Gastroesophageal sphincter (tissue), 4 donors: ENCODE results near the gene NUDT8. TPM values are rescaled to one million over a fixed set of nuclear protein-coding genes. Genes with fewer than 3 reads are reported as not detected.

Experiments
- ATAC-seq: fragments of 150-250 bp; one replicate; pipeline ENCODE4 v1.9.1; 2016; ENCODE audit warnings: mild to moderate bottlenecking, moderate library complexity
- H3K27ac ChIP-seq, 4 donors: fragments of 200-600 bp; sonication (generic) in 3 of 4; 1 replicate in 3 of 4; 2 replicates in 1 of 4; pipeline ENCODE4 v1.5.1; 2016 to 2019
- H3K27me3 ChIP-seq: fragments of 200-600 bp; sonication (generic); one replicate; pipeline ENCODE4 v1.5.1; 2019
- H3K36me3 ChIP-seq, 2 donors: fragments of 200-600 bp; sonication (generic); one replicate each; pipeline ENCODE4 v1.5.1; 2019; ENCODE audit warnings: control low read depth in 1 of 2
- H3K4me1 ChIP-seq, 3 donors: fragments of 200-600 bp; sonication (generic); 1 replicate in 2 of 3; 2 replicates in 1 of 3; pipeline ENCODE4 v1.5.1; 2016 to 2019; ENCODE audit warnings: control low read depth in 2 of 3
- H3K4me3 ChIP-seq, 2 donors: fragments of 200-600 bp; sonication (generic); one replicate each; pipeline ENCODE4 v1.5.1; 2019; ENCODE audit warnings: mild to moderate bottlenecking in 1 of 2, moderate library complexity in 1 of 2
- H3K9me3 ChIP-seq, 3 donors: fragments of 200-600 bp; sonication (generic); one replicate each; pipeline ENCODE4 v1.5.1; 2017 to 2019; ENCODE audit warnings: control low read depth in 2 of 3
- EP300 ChIP-seq: sonication (generic); formaldehyde crosslinking; IDR thresholded peaks from one replicate; pipeline ENCODE4 v1.6.1; 2017; ENCODE audit warnings: antibody characterized with exemption, mild to moderate bottlenecking
- POLR2A ChIP-seq, 2 donors: fragments of 450-650 bp; IDR thresholded peaks; one replicate each; pipeline ENCODE4 v1.6.1; 2017; ENCODE audit warnings: antibody characterized with exemption in 2 of 2, mild to moderate bottlenecking in 2 of 2, moderate library complexity in 1 of 2
- POLR2AphosphoS5 ChIP-seq: sonication (generic); formaldehyde crosslinking; IDR thresholded peaks from one replicate; pipeline ENCODE4 v1.6.1; 2017; ENCODE audit warnings: antibody characterized with exemption
- WGBS, 2 donors: methylation state at CpG; one replicate each; pipeline ENCODE4 v1.1.5; 2018; ENCODE audit warnings: low coverage in 1 of 2; 5-methylcytosine and 5-hydroxymethylcytosine counted together
- total RNA-seq, 4 donors: library from RNA; depleted of rRNA; stranded (reverse); fragments of >200 nt; gene quantifications; one replicate each; pipeline ENCODE4 v1.1.0, GENCODE V29; 2016
- TF ChIP-seq, protein P1 (sequence below), 4 experiments: fragments of 200-600 bp in 2 of 4; fragments of 450-650 bp in 2 of 4; sonication (generic) in 1 of 4; IDR thresholded peaks; one replicate each; pipeline ENCODE4 v1.5.1; 2017 to 2019; ENCODE audit warnings: antibody characterized with exemption in 4 of 4, mild to moderate bottlenecking in 2 of 4, moderate library complexity in 2 of 4

Gene NUDT8
- total RNA-seq, 4 donors from 2014 or later, result 2.4 to 18.5 (median 4.6) TPM

DNA sequence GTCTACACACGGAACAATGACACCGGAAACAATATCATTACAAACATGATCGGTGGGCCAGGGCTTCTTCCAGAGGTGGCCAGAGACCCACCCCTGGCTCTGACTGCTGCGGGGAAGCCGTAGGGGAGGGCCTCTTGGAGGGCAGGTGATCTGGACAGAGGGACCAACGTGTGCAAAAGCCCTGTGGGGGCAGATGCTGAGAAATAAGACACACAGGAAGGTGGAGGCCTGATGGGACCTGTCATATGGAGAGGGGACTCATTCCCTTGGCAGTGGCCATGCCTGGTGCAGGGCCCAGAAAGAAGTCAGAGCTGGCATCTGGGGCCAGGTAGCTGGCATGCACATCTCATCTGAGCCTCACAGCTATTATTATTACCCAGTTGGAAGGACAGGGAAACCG, 43.6 kb upstream of the NUDT8 start:
- TF ChIP-seq POLR2A (IDR thresholded peaks at IDR 0.05) (no peak), POLR2AphosphoS5 (no peak), EP300 (no peak)
- TF ChIP-seq, protein P1, sequence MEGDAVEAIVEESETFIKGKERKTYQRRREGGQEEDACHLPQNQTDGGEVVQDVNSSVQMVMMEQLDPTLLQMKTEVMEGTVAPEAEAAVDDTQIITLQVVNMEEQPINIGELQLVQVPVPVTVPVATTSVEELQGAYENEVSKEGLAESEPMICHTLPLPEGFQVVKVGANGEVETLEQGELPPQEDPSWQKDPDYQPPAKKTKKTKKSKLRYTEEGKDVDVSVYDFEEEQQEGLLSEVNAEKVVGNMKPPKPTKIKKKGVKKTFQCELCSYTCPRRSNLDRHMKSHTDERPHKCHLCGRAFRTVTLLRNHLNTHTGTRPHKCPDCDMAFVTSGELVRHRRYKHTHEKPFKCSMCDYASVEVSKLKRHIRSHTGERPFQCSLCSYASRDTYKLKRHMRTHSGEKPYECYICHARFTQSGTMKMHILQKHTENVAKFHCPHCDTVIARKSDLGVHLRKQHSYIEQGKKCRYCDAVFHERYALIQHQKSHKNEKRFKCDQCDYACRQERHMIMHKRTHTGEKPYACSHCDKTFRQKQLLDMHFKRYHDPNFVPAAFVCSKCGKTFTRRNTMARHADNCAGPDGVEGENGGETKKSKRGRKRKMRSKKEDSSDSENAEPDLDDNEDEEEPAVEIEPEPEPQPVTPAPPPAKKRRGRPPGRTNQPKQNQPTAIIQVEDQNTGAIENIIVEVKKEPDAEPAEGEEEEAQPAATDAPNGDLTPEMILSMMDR (IDR thresholded peaks at IDR 0.05), result no peak
- peaks cover 0 to 15% (median 0%) of the 10 kb centered on the region in 3 donors for H3K9me3 ChIP-seq
- ATAC-seq, result no peak
- no peak overlapping the region for H3K4me3 ChIP-seq
- H3K36me3 ChIP-seq, result no peaks in the 10 kb centered on the region
- H3K27ac ChIP-seq, result no peak overlapping the region
- peaks cover 51% of the 10 kb centered on the region for H3K27me3 ChIP-seq
- H3K4me1 ChIP-seq, result no peaks in the 10 kb centered on the region
- 86 to 100% methylated on average over 1 to 5 of the region's 7 CpGs for WGBS, 2 donors

DNA sequence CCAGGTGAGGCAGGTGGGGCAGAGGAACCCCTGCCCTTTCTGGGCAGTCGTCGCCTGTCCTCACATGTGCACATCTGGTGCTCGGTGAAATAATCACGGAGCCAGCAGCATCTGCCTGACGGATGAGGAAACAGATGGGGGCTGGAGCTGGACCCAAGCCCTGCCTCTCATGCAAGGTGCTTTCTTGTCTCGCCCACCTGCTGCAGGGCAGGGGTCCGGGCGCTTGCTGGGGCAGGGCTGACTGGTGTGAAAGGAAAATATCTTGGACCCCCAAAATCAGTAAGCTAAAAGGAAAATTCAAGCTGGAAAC, 41.4 kb upstream of the NUDT8 start:
- Histone ChIP-seq H3K36me3 (no peaks in the 10 kb centered on the region), H3K27me3 (peaks cover 53% of the 10 kb centered on the region), H3K4me1 (no peaks in the 10 kb centered on the region), H3K27ac (no peak overlapping the region), H3K4me3 (no peak overlapping the region), H3K9me3 (peaks cover 0 to 7% (median 0%) of the 10 kb centered on the region in 3 donors)
- TF ChIP-seq, protein P1 (IDR thresholded peaks at IDR 0.05), result no peak
- no peak for TF ChIP-seq POLR2A (IDR thresholded peaks at IDR 0.05)
- TF ChIP-seq POLR2AphosphoS5, result no peak
- TF ChIP-seq EP300, result no peak
- 60 to 100% methylated on average over 2 of the region's 8 CpGs for WGBS, 2 donors
- ATAC-seq, result no peak

DNA sequence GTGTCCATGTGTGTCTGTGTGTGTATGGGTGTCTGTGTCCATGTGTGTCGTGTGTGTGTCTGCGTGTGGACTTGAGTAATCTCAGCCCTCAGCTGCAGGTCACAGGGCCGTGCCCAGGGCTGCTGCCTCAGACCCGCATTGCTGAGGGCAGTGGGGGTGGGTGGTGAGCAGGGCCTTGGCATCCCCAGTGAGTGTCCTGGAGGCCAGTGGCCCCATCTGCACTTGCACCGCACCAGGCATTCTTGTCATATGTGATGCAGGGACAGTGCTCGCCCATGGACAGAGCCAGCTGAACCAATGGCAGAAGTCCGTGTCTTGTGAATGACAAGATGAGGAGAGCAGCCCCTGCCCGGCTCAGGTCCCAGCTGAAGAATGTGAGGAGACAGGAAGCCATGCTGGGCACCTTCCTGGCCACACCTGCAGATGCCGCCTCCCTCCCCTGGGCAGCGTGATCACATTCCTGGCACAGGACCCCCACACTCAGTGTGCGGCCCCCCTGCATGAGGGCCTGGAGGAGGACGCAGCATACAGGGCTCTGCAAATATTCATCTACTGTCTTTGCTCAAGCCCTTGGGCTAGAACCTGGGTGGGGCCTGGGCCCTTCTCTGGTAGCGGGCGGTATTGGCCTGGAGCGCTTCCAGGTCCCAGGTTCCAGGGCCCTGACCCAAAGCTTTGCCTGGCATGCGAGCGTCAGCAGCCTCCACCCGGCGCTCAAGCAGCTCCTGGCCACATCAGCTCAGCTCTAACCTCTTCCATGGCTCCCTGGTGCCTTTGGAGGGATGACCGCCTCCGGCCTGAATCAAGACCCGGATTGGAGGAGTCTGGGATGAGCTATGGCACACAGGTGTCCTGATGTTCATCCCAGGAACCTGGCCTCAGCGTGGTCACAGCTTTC, 40.8 kb upstream of the NUDT8 start:
- no peak overlapping the region for H3K27ac ChIP-seq
- peaks cover 48% of the 10 kb centered on the region for H3K27me3 ChIP-seq
- no peaks in the 10 kb centered on the region for H3K4me1 ChIP-seq
- no peak for ATAC-seq
- 81% methylated on average over 3 of the region's 23 CpGs; no CpG with 5 or more reads in 1 of the 2 donors for WGBS, 2 donors
- peaks cover 0 to 1% (median 0%) of the 10 kb centered on the region in 3 donors for H3K9me3 ChIP-seq
- no peak overlapping the region for H3K4me3 ChIP-seq
- no peaks in the 10 kb centered on the region for H3K36me3 ChIP-seq
- TF ChIP-seq, protein P1 (IDR thresholded peaks at IDR 0.05), result no peak
- TF ChIP-seq POLR2A (IDR thresholded peaks at IDR 0.05) (no peak), EP300 (no peak), POLR2AphosphoS5 (no peak)

DNA sequence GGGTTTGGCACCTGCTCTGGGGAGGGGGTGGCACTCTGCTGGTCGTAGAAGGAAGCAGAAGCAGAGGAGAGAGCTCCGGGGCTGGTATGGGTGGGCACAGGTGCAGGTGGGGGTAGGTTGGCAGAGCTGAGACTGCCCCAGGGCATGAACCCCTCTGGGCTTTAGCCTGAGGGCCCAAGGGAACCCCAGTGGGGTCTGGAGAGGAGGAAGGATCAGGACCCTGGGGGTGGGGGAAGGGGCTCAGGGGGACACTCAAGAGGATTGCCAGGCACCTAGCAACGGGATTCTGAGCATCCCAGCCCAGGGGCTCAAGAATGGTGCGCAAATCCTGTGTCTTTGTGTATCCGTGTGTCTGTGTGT, 38.4 kb upstream of the NUDT8 start:
- no peak for ATAC-seq
- no peak for TF ChIP-seq POLR2A (IDR thresholded peaks at IDR 0.05)
- TF ChIP-seq, protein P1 (IDR thresholded peaks at IDR 0.05), result no peak
- no peak for TF ChIP-seq EP300
- no peak for TF ChIP-seq POLR2AphosphoS5
- Histone ChIP-seq H3K4me1 (no peaks in the 10 kb centered on the region), H3K9me3 (no peaks in the 10 kb centered on the region), H3K27me3 (peaks cover 24% of the 10 kb centered on the region), H3K27ac (no peak overlapping the region), H3K36me3 (no peaks in the 10 kb centered on the region), H3K4me3 (no peak overlapping the region)
- WGBS, 2 donors, result 67% methylated on average over 1 of the region's 5 CpGs; no CpG with 5 or more reads in 1 of the 2 donors
